ENCODE data around the gene LRRC8B.

DNA sequence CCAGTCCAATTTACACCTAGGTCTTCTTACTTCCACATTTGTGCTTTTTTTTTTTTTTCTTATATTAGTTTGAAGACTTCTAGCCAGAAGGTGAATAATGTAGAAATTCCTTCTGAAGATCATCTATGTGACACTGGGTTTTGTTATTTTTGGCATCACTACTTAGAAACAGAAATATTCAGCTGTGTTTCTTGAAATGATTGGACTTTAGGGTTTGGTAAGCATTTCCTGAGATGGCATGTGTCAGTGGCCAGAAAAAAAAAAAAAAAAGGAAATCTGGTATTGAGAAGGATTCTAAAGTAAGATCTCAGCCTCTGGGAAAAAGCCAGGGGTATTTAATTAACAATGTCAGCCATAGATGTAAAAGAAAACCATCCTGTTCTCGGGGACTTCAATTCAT lies 64.9 kb downstream of the LRRC8B start:
- TF ChIP-seq, protein P1, sequence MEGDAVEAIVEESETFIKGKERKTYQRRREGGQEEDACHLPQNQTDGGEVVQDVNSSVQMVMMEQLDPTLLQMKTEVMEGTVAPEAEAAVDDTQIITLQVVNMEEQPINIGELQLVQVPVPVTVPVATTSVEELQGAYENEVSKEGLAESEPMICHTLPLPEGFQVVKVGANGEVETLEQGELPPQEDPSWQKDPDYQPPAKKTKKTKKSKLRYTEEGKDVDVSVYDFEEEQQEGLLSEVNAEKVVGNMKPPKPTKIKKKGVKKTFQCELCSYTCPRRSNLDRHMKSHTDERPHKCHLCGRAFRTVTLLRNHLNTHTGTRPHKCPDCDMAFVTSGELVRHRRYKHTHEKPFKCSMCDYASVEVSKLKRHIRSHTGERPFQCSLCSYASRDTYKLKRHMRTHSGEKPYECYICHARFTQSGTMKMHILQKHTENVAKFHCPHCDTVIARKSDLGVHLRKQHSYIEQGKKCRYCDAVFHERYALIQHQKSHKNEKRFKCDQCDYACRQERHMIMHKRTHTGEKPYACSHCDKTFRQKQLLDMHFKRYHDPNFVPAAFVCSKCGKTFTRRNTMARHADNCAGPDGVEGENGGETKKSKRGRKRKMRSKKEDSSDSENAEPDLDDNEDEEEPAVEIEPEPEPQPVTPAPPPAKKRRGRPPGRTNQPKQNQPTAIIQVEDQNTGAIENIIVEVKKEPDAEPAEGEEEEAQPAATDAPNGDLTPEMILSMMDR (IDR thresholded peaks at IDR 0.05; ENCODE audit: borderline replicate concordance, extremely low read depth, low read length, poor library complexity, severe bottlenecking): no peak
- TF ChIP-seq EZH2 (IDR thresholded peaks at IDR 0.05; ENCODE audit: borderline replicate concordance, low read depth, low read length, severe bottlenecking): no peak

Measured in DND-41 (cell line).